Ammon's horn (tissue), 1 donor: ENCODE measurements around the gene ABHD3.
"Not testable (repeated sequence)": the region's sequence is repeated elsewhere in the genome, so short reads cannot be mapped to it uniquely, and the experiment has no call there.

Experiments used
- DNase-seq: peaks from one replicate; pipeline ENCODE4 v3.0.0-alpha.2; 2016; ENCODE audit warnings: low spot score

Gene ABHD3

DNA sequence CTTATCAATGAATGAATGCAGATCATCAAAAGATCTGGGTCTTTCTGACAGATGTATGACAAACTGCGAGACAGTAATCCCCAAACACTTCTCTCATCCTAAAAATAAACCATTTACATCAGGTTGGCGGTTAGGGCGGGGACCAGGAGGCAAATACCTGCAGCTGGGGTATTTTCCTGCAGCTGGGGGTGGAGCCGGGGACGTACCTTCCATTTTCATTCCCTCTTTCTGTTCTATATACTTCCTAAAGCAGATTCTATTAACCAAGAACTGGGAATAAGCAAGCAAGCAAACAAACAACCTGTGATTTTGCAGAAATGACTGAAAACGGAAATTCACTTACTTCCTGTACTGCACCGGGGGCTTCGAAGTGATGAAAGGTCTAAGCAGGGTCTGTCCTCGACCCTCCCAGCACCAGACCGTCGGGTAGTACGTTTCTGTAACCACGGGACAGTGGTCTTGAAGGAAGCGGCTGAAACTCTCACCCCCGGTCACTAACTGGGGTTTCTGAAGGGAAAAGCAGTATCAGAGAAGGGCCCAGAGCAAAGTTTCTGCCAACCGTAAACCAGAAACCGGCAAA is 1.2 kb downstream of the ABHD3 start:
- DNase-seq = no peak

DNA sequence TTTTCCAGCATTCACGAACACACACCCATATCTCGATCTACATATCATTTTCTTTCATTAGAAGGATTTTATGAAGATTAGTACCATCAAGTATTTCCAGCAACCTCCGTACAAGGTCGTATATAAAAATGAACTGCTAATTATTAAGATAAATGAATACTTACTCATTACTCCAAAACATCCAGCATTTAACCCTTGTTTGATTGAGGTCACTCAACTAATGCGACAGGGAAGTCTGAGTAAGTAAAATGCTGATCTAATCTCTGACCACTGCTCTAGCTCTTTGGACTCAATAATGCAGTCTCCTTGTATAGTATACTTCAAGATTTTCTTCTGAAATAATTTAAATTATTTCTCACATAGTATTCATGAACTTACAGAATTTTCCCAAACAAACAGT is 2.0 kb downstream of the ABHD3 start:
- no peak for DNase-seq

DNA sequence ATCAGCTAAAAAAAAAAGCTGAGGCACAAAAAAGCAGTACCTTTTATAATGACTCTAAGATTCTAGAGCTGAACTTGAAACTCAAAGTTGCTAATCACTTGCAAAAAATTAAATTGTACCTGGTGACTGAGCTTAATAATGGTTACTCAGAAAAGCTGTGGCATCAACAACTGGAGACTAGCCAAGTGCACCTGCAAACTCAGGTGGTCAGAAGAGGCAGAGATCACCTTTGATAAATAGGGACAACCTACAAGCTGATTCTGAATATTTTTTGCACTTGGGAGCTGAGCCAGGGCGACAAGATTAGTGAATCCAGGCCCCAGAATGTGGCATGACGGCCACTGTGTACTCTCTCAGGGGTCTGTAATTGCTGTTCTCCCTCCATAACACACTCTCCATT is 3.0 kb downstream of the ABHD3 start:
- DNase-seq = no peak

DNA sequence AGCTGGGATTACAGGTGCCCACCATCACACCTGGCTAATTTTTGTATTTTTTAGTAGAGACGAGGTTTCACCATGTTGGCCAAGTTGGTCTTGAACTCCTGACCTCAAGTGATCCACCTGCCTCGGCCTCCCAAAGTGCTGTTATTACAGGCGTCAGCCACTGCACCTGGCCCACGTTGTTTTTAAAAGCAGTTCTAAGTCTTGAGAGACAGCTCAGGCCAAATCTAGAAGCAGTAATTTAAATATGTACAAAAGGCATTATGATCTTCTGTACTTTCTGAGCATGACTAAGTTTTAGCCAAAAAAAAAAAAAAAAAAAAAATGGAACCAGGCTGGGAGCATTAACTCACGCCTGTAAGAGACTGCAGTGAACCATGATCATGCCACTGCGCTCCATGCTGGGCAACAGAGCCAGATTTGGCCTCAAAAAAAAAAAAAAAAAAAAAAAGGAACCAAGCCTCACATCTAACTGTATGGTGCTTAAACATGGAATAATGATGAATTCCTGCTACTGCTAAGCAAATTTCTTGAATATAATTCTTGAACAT is 4.0 kb downstream of the ABHD3 start:
- DNase-seq = no peak

DNA sequence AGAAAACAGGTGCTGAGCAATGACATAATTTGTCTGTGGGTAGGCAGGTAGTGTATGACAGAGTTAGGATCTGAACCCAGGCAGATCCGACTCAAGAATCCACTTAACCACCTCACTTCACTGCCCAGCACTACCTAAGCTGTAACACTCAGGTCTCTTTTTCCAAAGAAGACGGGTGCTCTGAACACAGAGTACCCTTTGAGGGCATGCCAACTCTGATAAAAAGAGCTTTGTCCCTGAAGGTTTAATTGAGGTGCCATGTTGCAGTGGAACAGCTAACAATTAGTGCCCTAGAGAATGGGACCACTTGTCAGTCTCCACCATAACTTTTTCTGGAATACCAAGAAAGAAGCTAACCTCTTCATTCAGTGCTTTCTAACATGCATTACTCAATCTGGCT is 11.3 kb downstream of the ABHD3 start:
- DNase-seq = no peak

DNA sequence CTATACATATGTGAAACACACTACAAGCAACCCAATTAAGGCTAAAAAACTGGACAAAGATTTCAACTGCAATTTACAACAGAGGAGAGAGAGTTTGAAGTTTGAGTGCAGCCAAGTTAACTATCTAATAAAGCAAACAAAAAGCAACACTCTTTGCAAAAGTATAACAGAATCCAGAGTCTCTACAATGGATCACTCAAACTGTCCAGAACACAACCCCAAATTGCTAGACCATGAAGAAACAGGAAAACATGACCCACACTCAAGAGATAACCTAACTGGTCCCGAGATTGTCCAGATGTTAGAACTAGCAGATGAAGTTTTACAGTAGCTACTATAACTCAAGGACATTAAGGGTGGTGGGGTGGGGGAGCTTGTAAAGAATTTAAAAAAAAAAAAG is 14.8 kb downstream of the ABHD3 start:
- no peak for DNase-seq

DNA sequence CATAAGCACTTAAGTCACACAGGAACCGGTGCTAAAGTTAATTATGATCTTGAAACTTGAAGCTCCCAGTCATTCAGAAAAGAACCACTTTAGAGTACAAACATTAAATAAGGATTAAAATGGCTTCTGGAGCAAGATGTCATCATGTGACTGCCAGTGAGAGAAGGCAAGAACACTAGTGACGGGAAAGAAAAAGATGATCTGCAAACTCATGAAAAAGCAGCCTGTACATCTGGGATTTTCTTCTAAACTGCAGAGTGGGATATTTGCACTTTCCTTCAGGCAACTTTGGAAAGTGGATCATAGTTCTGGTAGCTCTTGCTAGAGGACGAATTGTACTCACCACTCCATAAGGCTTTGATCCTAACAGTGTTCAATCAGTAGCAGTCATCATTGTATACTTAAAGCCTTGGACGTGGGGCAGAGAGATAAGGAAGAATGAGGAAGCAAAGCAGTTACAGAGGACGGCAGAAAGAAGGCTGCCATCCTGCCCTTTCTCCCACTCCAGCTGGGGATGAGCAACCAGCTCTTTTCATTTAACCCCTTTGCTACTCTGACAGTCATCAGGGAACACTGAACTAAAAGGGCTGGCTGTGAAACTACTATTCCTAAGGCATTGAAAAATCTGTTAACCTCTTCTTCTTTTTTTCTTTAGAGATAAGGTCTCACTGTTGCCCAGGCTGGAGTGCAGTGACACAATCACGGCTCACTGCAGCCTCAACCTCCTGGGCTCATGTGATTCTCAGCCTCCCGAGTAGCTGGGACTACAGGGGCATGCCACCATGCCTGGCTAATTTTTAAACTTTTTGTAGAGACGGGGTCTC is 18.1 kb downstream of the ABHD3 start:
- DNase-seq = no peak

DNA sequence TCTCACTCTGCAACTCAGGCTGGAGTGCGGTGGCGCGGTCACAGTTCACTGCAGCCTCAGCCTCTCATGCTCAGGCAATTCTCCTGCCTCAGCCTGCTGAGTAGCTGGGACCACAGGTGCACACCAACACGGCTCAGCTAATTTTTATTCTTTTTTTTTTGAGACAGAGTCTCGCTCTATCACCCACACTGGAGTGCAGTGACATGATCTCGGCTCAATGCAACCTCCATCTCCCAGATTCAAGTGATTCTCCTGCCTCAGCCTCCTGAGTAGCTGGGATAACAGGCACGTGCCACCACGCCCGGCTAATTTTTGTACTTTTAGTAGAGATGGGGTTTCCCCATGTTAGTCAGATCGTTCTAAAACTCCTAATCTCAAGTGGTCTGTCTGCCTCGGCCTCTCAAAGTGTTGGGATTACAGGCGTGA is 19.0 kb downstream of the ABHD3 start:
- DNase-seq = not testable (repeated sequence)

DNA sequence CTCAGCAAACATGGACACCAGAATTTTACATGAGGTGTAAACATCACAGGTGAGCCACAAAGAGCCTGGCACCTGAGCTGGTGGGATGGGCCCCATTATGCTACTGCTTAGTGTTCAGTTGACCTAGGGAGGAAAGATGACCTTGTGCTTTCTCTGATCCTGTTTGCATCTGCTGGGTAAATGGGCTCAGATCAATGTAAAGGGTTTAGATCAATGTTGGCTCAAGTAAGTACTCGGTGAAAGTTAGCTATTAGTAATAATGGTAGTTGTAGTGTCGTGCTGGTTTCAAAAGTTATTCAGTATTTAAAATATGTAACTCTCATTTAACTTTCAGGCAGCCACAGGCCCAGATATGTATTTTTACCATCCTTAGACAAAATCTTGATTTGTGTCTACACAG is 19.8 kb downstream of the ABHD3 start:
- no peak for DNase-seq

DNA sequence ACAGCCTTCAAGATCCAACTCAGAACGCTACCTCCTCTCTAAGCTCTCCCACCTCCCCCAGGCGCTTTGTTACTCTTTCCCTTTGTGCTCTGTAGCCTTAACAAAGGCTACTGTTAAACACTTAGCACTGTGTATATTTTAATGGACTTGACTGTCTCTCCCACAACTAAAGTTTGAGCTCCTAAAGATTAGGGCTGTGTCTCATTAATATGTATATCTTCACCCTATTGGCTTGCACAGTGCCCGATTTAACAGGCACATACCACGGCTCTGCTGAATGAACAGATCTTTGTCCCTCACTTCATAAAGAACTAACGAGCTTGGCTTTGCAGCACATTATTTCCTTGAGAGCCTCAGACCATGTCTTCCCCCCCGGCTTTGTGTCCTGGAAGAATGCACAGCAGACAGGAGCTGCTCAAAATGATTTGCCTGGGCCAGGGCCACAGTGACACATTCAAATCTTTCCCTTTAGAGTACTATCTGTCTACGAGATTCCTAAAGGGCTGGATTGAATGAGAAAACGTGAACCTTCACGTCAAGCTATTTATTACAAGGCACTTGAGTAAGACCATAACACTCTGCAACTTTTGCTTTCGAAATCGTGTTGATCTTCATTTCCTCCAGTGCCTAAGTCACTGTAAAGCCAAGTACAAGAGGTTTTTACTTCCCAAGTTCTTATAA is 22.1 kb downstream of the ABHD3 start:
- peak; percentile 60 for DNase-seq

DNA sequence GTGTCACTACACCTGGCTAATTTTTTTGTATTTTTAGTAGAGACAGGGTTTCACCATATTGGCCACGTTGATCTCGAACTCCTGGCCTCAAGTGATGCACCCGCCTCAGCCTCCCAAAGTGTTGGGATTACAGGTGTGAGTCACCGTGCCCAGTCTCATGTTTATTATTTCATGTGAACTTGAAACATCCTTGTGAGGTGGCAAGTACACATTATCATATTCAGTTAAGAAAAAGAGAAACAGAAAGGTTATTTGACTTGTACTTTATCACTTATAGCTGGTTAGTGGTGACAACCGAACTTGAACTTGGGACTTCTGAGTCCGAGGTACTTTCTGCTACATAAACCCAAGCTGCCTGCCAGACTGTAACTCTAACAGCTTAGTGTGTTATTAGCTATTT is 24.4 kb downstream of the ABHD3 start:
- no peak for DNase-seq

DNA sequence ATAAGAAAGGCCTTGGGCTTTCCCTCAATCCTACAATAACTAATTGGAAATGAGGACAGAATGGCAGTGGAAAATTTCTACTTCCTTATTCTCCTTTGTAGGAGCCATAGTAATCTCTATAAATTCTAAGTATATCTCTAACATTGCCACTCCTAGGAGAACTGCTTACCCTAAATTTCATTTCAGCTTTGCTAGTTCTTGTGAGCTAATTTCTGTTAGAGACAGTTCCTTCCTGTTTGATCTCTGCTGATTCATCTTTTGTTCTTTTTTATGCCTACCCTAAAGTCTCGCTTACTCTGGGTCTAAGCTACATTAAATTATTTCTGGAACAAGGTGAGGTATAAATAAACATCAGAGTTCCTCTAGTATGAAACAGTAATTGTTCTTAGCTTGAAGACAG is 25.7 kb downstream of the ABHD3 start:
- no peak for DNase-seq

DNA sequence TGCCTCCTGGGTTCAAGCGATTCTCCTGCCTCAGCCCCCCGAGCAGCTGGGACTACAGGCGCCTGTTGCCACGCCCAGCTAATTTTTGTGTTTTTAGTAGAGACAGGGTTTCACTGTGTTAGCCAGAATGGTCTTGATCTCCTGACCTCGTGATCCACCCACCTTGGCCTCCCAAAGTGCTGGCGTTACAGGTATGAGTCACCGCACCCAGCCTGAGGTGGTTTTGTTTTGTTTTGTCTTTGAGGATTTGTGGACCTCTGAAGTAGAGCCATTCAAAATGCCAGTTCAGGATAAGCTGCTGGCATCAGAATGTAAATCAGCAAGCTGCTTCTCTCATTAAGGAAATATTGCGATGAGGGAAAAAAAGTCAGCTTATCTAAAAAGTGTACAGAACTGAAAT is 29.2 kb downstream of the ABHD3 start:
- not testable (repeated sequence) for DNase-seq

DNA sequence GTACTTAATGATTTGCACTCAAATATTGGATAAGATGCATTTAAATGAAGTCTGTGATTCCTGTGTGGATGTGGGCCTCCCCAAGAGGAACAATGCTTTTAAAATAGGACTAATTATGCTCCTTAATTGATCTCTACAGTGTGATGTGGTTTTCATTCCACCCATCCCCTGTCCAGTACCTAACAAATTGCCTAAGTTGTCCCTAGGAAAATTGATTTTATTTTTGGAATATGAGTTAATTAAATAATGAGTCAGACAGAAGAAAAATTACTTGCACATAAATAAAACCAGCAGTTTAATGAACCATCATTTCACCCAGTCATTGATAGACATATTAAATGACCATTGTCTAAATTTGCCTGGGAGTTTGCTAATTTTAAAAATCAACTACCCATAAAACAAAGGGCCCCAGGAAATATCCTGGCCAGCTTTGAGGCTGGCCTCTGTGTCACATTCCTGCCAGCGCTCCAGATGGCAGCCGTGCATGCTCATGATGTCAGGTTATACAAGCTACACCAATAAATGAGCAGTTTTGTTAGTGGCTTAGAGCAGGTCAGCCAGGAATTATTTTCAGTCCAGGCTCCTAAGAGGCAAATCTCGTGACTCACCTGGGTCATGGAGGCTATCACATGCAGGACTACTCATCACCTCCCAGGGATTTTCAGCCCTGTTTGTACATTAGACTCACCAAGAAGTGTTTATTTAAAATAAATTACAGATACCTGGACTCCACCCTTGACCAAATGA is 31.9 kb downstream of the ABHD3 start:
- DNase-seq = peak; percentile 10

DNA sequence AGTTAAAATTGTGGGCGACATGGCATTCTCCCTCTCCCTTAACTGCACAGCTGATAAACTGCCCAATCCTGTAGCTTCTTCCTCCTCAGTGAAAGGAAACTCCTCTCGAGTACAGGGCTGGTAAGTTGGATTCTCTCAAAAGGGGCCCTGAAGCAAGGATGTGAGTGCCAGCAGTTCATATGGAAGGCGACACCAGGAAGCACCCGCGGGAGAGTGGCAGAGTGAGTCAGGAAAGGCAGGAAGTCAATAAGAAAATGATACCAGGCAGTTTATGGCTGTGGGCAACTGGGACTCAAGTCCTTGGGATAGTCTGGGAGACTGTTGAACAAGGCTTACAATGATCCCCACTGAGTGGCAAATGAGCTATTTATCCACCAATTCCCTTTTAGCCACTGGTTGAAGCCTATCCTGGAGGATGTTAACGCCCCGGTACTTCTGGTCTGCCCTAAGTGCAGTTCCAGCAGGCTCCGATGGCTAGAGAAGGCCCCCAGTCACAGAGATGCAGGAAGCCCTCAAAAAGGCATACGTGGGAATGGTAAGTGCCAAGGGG is 34.8 kb downstream of the ABHD3 start:
- DNase-seq = no peak

DNA sequence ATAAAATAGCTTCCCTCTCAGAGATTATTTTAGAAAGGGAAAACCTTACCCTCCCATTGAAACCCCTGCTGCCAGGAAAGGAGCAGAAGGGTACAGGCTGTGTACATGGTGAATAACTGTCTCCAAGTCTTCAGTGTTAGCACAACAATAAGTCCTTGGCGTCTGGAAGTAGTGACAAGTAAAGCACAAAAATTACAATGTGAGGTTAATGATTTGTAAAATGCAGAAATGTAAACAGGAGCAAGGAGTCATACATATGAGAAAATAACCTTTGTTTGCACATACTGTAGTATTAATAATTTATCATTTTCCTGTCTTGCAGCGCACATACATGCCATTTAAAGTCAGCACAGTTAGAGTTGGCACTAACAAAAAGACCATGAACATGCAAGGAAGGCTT is 40.5 kb downstream of the ABHD3 start:
- DNase-seq = no peak

DNA sequence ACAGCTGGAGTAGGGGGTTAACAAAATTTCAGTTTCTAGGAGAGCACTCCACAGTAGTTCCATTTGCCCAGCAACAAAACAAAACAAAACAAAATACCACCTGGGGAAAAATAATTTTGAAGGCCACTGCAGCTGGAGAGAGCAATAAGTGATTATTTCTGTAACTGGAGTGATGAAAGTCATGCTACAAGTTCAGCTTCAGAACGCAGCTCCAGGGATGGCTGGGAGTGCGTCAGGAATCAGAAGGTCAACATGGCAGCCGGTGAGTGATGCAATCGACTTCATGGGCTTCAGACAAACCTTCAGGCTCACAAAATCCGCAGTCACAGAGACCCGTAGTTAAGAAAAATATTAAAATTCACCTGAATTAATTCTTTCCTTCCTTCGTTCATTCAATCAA is 41.0 kb downstream of the ABHD3 start:
- no peak for DNase-seq

DNA sequence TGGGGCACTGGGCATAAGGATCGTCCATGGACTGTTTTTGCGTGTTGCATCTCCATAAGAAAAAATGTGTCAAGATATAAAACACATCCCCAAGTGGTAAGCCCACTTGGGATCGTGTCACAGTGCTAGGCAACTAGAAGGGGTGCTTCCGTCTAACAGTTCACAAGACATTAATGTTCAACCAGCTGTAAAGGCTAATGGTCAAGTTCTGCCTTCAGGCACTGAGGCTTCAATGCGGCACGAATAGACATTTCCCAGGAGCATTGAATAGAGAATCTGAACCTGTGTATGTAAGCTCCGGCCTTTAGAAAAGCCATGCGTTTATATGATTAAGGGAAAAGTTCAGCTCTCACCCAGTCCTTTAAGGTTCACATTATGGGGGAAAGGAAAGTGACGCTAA is 42.0 kb downstream of the ABHD3 start:
- DNase-seq = no peak

DNA sequence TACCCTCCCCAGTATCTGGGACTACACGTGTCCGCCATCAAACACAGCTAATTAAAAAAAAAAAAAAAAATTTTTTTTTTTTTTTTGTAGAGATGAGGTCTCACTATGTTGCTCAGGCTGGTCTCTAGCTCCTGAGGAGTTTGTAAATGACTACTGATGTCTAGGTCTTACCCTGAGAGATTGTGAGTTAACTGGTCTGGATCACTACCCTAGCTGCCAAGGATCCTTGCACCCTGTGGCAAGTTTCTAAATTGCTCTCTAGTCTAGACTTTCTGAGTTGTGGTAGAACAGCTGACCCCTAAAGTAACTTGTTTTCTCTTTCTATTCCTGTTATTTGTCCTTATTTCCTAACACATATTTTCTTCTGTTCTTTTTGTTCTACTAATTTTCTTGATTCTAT is 44.5 kb downstream of the ABHD3 start:
- DNase-seq = no peak

DNA sequence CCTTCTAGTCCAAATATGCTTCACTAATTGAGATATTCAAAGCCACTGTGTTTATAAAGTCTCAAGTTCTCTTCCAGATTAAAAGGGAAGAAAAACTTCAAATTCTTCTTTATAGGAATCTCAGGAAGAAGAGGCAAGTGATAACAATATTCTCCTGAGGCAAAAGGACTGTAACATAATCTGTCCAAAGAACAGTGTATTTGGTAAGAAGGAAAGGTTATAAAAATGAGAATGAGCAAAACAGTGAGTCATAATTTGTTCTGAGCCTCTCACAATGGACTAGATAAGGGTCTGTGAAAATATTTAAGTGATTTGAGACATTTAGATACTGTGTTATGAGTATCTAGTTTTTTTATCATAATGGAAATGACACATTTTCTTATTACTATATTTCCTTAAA is 48.2 kb downstream of the ABHD3 start:
- no peak for DNase-seq

DNA sequence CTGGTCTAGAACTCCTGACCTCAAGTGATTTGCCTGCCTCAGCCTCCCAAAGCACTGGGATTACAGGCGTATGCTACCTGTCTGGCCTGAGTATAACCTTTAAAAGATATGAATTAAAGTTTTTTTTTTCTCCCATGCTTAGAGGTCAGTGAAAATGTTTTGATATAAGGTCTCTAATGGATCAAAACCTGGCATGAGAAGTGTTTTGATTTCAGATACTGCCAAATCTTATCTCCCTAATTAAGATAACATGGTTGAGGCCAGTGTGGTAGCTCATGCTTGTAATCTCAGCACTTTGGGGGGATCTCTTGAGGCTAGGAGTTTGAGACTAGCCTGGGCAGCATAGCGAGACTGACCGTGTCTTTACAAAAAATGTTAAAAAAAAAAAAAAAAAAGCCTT is 51.2 kb downstream of the ABHD3 start:
- no peak for DNase-seq

DNA sequence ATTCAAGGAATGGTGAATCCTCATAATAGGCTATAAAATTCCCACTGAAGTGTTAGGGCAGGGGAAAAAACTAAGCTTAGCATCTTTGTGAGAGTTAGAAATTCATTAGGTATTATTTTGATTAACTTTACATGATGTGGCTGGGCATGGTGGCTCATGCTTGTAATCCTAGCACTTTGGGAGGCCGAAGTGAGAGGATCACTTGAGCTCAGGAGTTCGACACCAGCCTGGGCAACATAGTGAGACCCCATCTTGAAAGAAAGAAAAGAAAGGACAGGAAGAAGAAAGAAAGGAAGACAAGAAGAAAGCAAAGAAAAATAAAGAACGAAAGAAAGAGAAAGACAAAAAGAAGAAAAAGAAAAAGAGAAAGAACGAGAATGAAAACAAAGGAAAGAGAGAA is 52.5 kb downstream of the ABHD3 start:
- DNase-seq = no peak
